GM19372 (cell line): ENCODE results near the gene RGS10.
"Not testable (repeated sequence)": the region's sequence is repeated elsewhere in the genome, so short reads cannot be mapped to it uniquely, and the experiment has no call there.

Source experiments
- ATAC-seq: cut with Tn5 transposase; IDR thresholded peaks from one replicate; pipeline ENCODE4 v1.9.1; 2021; ENCODE audit warnings: mild to moderate bottlenecking, low read depth, moderate library complexity; ENCODE audit not compliant: unreplicated experiment

Gene RGS10

GRCh38 chr10:119539359-119539825, 3.1 kb downstream of the RGS10 start:
- no peak for ATAC-seq

- ATAC-seq: no peak
Observed at GRCh38 chr10:119538632-119539358, 3.7 kb downstream of the RGS10 start.

GRCh38 chr10:119537953-119538630, 4.4 kb downstream of the RGS10 start:
- ATAC-seq: no peak

- no peak for ATAC-seq
Observed at GRCh38 chr10:119536508-119537025, 6.0 kb downstream of the RGS10 start.

- no peak for ATAC-seq
Observed at GRCh38 chr10:119535837-119536507, 6.5 kb downstream of the RGS10 start.

- no peak for ATAC-seq
Observed at GRCh38 chr10:119535305-119535704, 7.2 kb downstream of the RGS10 start.

GRCh38 chr10:119533473-119533872, 9.0 kb downstream of the RGS10 start:
- ATAC-seq: no peak

GRCh38 chr10:119532791-119533190, 9.7 kb downstream of the RGS10 start:
- not testable (repeated sequence) for ATAC-seq

GRCh38 chr10:119532251-119532650, 10.3 kb downstream of the RGS10 start:
- ATAC-seq: not testable (repeated sequence)

GRCh38 chr10:119531067-119531466, 11.5 kb downstream of the RGS10 start:
- no peak for ATAC-seq

- not testable (repeated sequence) for ATAC-seq
Observed at GRCh38 chr10:119528663-119529237, 13.8 kb downstream of the RGS10 start.

- no peak for ATAC-seq
Observed at GRCh38 chr10:119526621-119527592, 15.6 kb downstream of the RGS10 start.

- ATAC-seq: no peak
Observed at GRCh38 chr10:119526149-119526548, 16.4 kb downstream of the RGS10 start.

GRCh38 chr10:119525116-119525515, 17.4 kb downstream of the RGS10 start:
- ATAC-seq: no peak

GRCh38 chr10:119524720-119525070, 17.8 kb downstream of the RGS10 start:
- no peak for ATAC-seq

GRCh38 chr10:119523895-119524719, 18.4 kb downstream of the RGS10 start:
- ATAC-seq: no peak

- ATAC-seq: no peak
Observed at GRCh38 chr10:119522747-119523426, 19.6 kb downstream of the RGS10 start.

- no peak for ATAC-seq
Observed at GRCh38 chr10:119521443-119522204, 20.9 kb downstream of the RGS10 start.
